Brain pericyte (primary cell): Measurements from ENCODE around the gene GALNT17.
"Not testable (repeated sequence)": the region's sequence is repeated elsewhere in the genome, so short reads cannot be mapped to it uniquely, and the experiment has no call there.

Experiments
- DNase-seq: peaks from one replicate; pipeline ENCODE4 v3.0.0-alpha.2; 2012; ENCODE audit warnings: low read depth, low spot score

The GALNT17 gene

GRCh38 chr7:71235253-71235652 is 103.3 kb downstream of the GALNT17 start:
- DNase-seq = no peak

GRCh38 chr7:71236230-71237105 is 104.5 kb downstream of the GALNT17 start:
- DNase-seq = no peak

GRCh38 chr7:71237945-71238344 is 106.0 kb downstream of the GALNT17 start:
- DNase-seq = no peak

GRCh38 chr7:71238581-71239295 is 106.8 kb downstream of the GALNT17 start:
- DNase-seq = no peak

GRCh38 chr7:71239586-71240268 is 107.8 kb downstream of the GALNT17 start:
- DNase-seq = no peak

- DNase-seq = no peak
Observed at GRCh38 chr7:71243736-71244410, 111.9 kb downstream of the GALNT17 start.

- no peak for DNase-seq
Observed at GRCh38 chr7:71245038-71245437, 113.1 kb downstream of the GALNT17 start.

GRCh38 chr7:71251706-71252105 is 119.8 kb downstream of the GALNT17 start:
- no peak for DNase-seq

- no peak for DNase-seq
Observed at GRCh38 chr7:71254751-71255150, 122.8 kb downstream of the GALNT17 start.

- no peak for DNase-seq
Observed at GRCh38 chr7:71255537-71256178, 123.7 kb downstream of the GALNT17 start.

- DNase-seq = no peak
Observed at GRCh38 chr7:71261066-71261465, 129.1 kb downstream of the GALNT17 start.

- DNase-seq = not testable (repeated sequence)
Observed at GRCh38 chr7:71262834-71263233, 130.9 kb downstream of the GALNT17 start.

- no peak for DNase-seq
Observed at GRCh38 chr7:71264005-71264404, 132.1 kb downstream of the GALNT17 start.

GRCh38 chr7:71266912-71267311 is 135.0 kb downstream of the GALNT17 start:
- DNase-seq = no peak

GRCh38 chr7:71267734-71268469 is 136.0 kb downstream of the GALNT17 start:
- DNase-seq = no peak

GRCh38 chr7:71270558-71270957 is 138.6 kb downstream of the GALNT17 start:
- no peak for DNase-seq

GRCh38 chr7:71271203-71271602 is 139.3 kb downstream of the GALNT17 start:
- no peak for DNase-seq

GRCh38 chr7:71272509-71273490 is 140.9 kb downstream of the GALNT17 start:
- no peak for DNase-seq

- no peak for DNase-seq
Observed at GRCh38 chr7:71278257-71278656, 146.3 kb downstream of the GALNT17 start.
